C4-2B (cell line): Measurements from ENCODE around the gene TMEM40.

Experiments used
- CTCF ChIP-seq: fragments of 450-650 bp; conservative IDR thresholded peaks from 2 replicates; pipeline ENCODE4 v1.5.1; 2017; ENCODE audit warnings: mild to moderate bottlenecking
- ZFX ChIP-seq: fragments of 450-650 bp; IDR thresholded peaks from 2 replicates; pipeline ENCODE4 v1.6.1; 2017

DNA sequence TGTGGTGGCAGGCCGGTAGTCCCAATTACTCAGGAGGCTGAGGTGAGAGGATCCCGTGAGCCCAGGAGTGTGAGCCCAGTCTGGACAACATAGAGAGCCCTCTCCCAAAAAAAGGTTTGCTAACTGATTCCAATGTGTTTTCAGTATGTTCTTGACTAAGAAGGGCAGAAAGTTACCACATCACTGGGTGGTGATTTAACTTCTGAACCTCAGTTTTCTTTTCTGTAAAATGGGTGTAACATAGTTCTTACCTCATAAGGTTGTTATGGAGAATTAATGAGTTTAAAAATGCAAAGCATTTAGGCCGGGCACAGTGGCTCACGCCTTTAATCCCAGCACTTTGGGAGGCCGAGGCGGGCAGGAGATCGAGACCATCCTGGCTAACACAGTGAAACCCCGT lies 66.6 kb downstream of the TMEM40 start:
- TF ChIP-seq CTCF (no peak), ZFX (no peak)
